ENCODE data around the gene CBARP.

Gene CBARP

GRCh38 chr19:1267477-1268225, 29.8 kb upstream of the CBARP start:
- no peak for TF ChIP-seq CTCF (IDR thresholded peaks at IDR 0.05; ENCODE audit: low read depth, low read length, missing control alignments)
- H3K4me3 ChIP-seq (ENCODE audit: low read depth, low read length) = peak overlapping the region; percentile 22; the same call in 1 of the 2 replicates
- no peak for DNase-seq (ENCODE audit: low read depth)

DNA sequence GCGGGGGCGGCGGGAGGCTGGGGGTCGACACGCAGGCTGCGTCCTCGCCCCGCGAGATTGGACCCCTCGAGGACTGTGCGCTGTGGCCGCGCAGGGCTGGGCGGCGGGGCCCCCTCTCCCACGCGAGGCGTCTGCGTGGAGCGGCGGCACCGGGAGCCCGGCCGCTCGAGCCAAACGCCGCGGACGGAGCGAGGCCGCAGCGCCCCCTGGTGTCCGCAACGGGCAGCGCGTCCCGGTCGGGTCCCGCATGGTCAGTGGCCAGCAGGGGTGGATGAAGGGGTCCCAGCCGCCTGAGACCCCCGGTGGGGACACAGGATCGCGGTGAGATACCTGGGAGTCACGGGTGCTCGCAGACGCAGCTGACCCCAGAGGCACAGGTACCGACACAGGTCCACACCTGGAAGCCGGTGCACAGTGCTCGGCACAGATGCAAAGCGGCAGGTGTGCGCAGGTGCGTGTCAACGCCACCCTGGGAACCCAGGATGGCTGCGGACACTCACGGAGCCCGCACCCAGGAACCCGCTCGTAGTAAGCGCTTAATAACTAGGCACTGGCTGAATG, 29.2 kb upstream of the CBARP start:
- DNase-seq (ENCODE audit: low read depth) = no peak
- peak; percentile 85 for TF ChIP-seq CTCF (IDR thresholded peaks at IDR 0.05; ENCODE audit: low read depth, low read length, missing control alignments)
- H3K4me3 ChIP-seq (ENCODE audit: low read depth, low read length) = peak overlapping the region; percentile 51

DNA sequence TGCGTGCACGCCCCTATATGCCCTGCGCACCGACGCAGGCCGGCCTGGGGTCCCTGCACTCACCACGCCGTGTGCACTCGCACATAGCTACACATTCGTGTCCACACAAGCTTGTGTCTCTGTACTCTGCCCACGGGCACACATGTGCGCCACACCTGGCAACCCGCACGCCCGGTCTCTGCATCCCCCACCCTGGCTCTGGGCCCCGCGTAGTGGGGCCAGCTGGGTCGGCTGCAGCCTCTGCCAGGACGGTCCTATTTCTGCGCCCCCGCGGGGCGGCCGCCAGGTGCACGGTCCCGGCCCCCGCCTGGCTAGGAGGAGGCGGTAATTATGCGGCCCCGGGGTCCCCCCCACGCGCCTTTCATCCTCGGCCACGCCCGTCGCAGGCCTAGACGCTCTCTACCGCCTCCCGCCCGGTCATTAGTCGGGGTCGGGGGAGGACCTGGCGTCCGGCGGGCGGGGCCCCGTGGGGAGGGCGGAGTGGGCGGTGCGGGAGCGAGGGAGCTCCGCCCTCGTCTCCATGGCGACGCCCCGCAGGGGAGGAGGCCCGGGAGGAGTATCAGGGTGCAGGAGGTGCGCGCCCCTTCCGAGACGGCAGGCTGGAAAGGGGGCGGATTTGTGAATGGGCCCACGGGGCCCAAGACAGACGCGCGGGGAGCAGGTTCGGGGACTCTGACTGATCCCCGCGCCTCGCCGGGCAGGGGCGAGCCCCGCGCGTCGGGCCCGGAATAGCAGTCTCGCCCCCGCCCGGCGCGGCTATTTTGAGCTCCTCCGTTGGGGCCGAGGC, 28.5 kb upstream of the CBARP start:
- TF ChIP-seq CTCF (IDR thresholded peaks at IDR 0.05; ENCODE audit: low read depth, low read length, missing control alignments) = no peak
- peak overlapping the region; percentile 51 for H3K4me3 ChIP-seq (ENCODE audit: low read depth, low read length)
- DNase-seq (ENCODE audit: low read depth) = no peak

- DNase-seq (ENCODE audit: low read depth) = no peak
- peak overlapping the region; percentile 51 for H3K4me3 ChIP-seq (ENCODE audit: low read depth, low read length)
- no peak for TF ChIP-seq CTCF (IDR thresholded peaks at IDR 0.05; ENCODE audit: low read depth, low read length, missing control alignments)
Measured at GRCh38 chr19:1265615-1266128, 27.9 kb upstream of the CBARP start.

DNA sequence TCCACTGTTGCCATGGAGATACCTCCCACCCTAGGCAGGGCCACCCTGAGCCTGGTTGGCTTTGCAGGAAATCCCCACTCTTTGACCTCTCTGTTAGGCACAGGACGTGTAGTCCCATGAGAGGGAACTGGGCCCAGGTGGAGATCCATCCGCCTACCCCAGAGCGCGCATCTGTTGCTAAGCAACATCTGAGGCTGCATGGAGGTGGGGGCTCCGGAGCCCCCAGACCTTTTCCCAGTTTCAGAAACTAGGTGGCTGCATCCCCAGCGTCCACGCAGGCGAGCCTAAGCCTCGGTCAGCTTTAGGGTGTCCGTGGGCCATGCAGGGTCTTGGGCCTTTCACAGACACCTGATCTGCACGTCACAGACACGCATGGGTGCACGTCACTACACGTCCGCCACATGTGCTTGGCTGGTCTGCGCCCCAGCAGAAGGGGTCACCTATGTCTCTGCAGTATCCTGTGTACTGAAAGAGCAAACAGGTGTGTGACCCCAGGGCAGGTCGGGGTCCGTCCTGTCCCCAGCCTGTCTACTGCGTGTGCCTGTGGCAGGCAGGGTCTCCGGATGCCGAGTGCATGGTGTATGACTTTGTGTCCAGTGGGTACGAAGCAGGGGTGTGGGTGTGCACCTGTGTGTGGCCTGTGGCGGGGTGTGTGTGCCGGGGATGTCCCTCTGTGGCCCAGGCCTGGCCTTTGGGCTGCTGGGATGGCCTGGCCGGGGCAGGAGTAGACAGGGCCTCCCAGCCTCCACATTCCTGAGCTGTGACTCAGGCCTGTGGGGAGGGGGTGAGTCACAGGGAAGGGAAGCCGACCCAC, 27.2 kb upstream of the CBARP start:
- TF ChIP-seq CTCF (IDR thresholded peaks at IDR 0.05; ENCODE audit: low read depth, low read length, missing control alignments) = no peak
- no peak overlapping the region for H3K4me3 ChIP-seq (ENCODE audit: low read depth, low read length)
- DNase-seq (ENCODE audit: low read depth) = no peak

DNA sequence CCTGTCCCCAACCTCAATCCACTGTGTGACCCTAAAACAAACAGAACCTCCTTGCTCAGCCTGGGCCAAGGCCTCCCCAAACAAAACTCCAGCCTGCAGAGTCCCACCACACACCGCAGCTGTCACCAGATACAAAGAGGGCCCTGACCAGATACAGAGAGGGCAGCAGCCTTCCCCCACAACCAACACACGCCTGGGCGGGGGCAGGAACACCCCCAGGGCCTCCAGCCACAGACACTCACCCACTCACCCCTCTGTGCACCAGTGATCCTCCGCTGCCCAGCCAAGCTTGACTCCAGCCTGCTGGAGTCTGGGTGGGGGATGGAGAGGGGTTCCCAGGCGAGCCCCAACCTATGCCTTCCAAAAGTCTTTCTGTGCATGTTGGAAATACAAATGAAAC, 25.4 kb upstream of the CBARP start:
- no peak for TF ChIP-seq CTCF (IDR thresholded peaks at IDR 0.05; ENCODE audit: low read depth, low read length, missing control alignments)
- peak overlapping the region; percentile 72 for H3K4me3 ChIP-seq (ENCODE audit: low read depth, low read length)
- DNase-seq (ENCODE audit: low read depth) = no peak
